ENCODE results near the gene GABRB2. TPM values are rescaled to one million over a fixed set of nuclear protein-coding genes. Genes with fewer than 3 reads are reported as not detected.
"Not testable (repeated sequence)": the region's sequence is repeated elsewhere in the genome, so short reads cannot be mapped to it uniquely, and the experiment has no call there.

Gene GABRB2
- total RNA-seq, 1 donor from 2014 or later = 0.21 TPM

- Mint-ChIP-seq H3K27ac (ENCODE audit: unreplicated experiment) (no peak overlapping the region), H3K27me3 (ENCODE audit: low read depth) (no peaks in the 10 kb centered on the region), H3K9me3 (peaks cover 4% of the 10 kb centered on the region), H3K4me1 (no peaks in the 10 kb centered on the region), H3K4me3 (no peak overlapping the region), H3K36me3 (ENCODE audit: low read depth) (no peaks in the 10 kb centered on the region)
- TF ChIP-seq CTCF (conservative IDR thresholded peaks at IDR 0.05) = no peak
- DNase-seq (ENCODE audit: low read depth, low spot score) = no peak
Measured at GRCh38 chr5:161261668-161262323, 284.7 kb downstream of the GABRB2 start.

- Mint-ChIP-seq H3K4me1 (no peaks in the 10 kb centered on the region), H3K27ac (ENCODE audit: unreplicated experiment) (no peak overlapping the region), H3K4me3 (no peak overlapping the region), H3K27me3 (ENCODE audit: low read depth) (no peaks in the 10 kb centered on the region), H3K9me3 (no peaks in the 10 kb centered on the region), H3K36me3 (ENCODE audit: low read depth) (no peaks in the 10 kb centered on the region)
- no peak for TF ChIP-seq CTCF (conservative IDR thresholded peaks at IDR 0.05)
- DNase-seq (ENCODE audit: low read depth, low spot score) = no peak
Measured at GRCh38 chr5:161258438-161258837, 288.1 kb downstream of the GABRB2 start.

- Mint-ChIP-seq H3K4me3 (no peak overlapping the region), H3K4me1 (no peaks in the 10 kb centered on the region), H3K27me3 (ENCODE audit: low read depth) (no peaks in the 10 kb centered on the region), H3K9me3 (no peaks in the 10 kb centered on the region), H3K36me3 (ENCODE audit: low read depth) (no peaks in the 10 kb centered on the region), H3K27ac (ENCODE audit: unreplicated experiment) (no peak overlapping the region)
- no peak for TF ChIP-seq CTCF (conservative IDR thresholded peaks at IDR 0.05)
- DNase-seq (ENCODE audit: low read depth, low spot score) = no peak
Measured at GRCh38 chr5:161256957-161257356, 289.6 kb downstream of the GABRB2 start.

- not testable (repeated sequence) for DNase-seq (ENCODE audit: low read depth, low spot score); H3K27me3 Mint-ChIP-seq (ENCODE audit: low read depth); H3K9me3 Mint-ChIP-seq; H3K4me3 Mint-ChIP-seq; H3K4me1 Mint-ChIP-seq; H3K27ac Mint-ChIP-seq (ENCODE audit: unreplicated experiment); H3K36me3 Mint-ChIP-seq (ENCODE audit: low read depth)
Measured at GRCh38 chr5:161252955-161253354, 293.6 kb downstream of the GABRB2 start.

GRCh38 chr5:161246749-161247148 is 299.8 kb downstream of the GABRB2 start:
- DNase-seq (ENCODE audit: low read depth, low spot score) = no peak
- Mint-ChIP-seq H3K4me1 (no peaks in the 10 kb centered on the region), H3K36me3 (ENCODE audit: low read depth) (no peaks in the 10 kb centered on the region), H3K9me3 (no peaks in the 10 kb centered on the region), H3K27me3 (ENCODE audit: low read depth) (no peaks in the 10 kb centered on the region), H3K4me3 (no peak overlapping the region), H3K27ac (ENCODE audit: unreplicated experiment) (no peak overlapping the region)
- TF ChIP-seq CTCF (conservative IDR thresholded peaks at IDR 0.05) = no peak

GRCh38 chr5:161245846-161246245 is 300.7 kb downstream of the GABRB2 start:
- H3K27ac Mint-ChIP-seq (ENCODE audit: unreplicated experiment); H3K9me3 Mint-ChIP-seq; H3K4me3 Mint-ChIP-seq; H3K4me1 Mint-ChIP-seq; DNase-seq (ENCODE audit: low read depth, low spot score); H3K36me3 Mint-ChIP-seq (ENCODE audit: low read depth); H3K27me3 Mint-ChIP-seq (ENCODE audit: low read depth): not testable (repeated sequence)

Other genes starting within 250 kb of the GABRB2 start
- not detected in 2 replicates for gene GABRA6, start 139.0 kb upstream of the GABRB2 start, total RNA-seq